GM13977 (cell line): Measurements from ENCODE around the gene GOLGA6L4.
"Not testable (repeated sequence)": the region's sequence is repeated elsewhere in the genome, so short reads cannot be mapped to it uniquely, and the experiment has no call there.

Source experiments
- DNase-seq: peaks from one replicate; pipeline ENCODE4 v3.0.0; 2012; ENCODE audit warnings: low spot score
- in situ Hi-C: fragments of 300-500 bp; cut with MboI; formaldehyde crosslinking; loops from one replicate; pipeline ENCODE4 v1.12.0; 2022; ENCODE audit warnings: low sequenced_read_pairs, low pct_unique_long_range_greater_than_20kb, mixed read lengths, inconsistent platforms; ENCODE audit not compliant: unreplicated experiment

Gene GOLGA6L4

GRCh38 chr15:84235573-84235972 is at the start of gene GOLGA6L4:
GOLGA6L4 (plus strand) TSS chr15:84235773; CDS start chr15:84235835, 62 bp downstream.
- DNase-seq, in situ Hi-C loops: not testable (repeated sequence)

GRCh38 chr15:84192982-84193381 is 42.6 kb upstream of the GOLGA6L4 start:
- in situ Hi-C loops, DNase-seq: not testable (repeated sequence)

GRCh38 chr15:84195603-84196002 is 40.0 kb upstream of the GOLGA6L4 start:
- DNase-seq, in situ Hi-C loops: not testable (repeated sequence)

DNA sequence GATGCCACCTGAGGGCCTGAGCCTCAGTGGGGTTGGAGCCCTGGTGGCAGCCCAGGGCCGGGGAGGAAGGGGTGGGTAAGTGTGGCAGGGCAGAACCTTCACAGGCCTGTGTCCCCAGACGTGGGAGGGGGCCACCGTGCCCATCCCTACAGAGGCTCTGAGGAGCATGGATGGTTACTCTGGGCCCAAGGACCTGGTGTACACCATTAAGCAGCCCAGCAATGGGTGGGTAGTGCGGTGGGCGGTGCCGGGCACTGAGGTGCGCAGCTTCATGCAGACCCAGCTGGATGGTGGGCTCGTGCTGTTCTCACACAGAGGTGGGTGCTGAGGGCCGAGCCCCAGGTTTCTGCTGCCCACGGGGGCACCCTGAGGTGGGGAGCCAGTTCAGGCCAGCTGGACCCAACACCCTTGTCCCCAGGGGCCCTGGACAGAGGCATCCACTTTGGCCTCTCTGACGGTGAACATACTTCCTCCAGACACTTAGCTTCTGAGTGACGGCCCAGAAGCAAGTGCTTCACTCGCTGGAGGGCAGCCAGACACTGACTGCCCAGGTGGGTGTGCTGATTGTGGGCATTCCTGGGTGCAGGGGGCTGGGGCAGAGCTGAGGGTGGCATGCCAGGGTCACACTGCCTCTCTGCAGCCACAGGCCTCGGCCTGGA is 38.9 kb upstream of the GOLGA6L4 start:
- DNase-seq, in situ Hi-C loops: not testable (repeated sequence)

DNA sequence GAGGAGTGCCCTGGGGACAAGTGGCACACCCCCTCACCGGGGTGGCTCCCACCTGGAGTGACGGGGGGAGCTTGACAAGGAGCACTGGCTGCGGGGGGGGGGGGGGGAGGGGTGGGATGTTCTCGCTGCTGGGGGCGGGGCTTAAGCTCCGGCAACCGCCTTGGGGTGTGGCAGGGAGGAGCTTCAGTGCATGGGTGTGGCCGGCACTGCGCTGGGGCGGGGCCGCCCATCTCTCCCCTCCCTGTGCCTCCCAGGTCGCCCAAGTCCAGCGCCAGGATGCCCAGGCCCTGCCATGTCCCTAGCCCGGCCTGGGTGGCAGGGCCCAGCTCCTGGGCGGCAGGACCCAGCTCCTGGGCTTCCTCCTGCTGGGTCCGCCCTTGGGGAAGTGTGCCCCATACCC is 35.7 kb upstream of the GOLGA6L4 start:
- in situ Hi-C loops, DNase-seq: not testable (repeated sequence)

GRCh38 chr15:84246441-84246840 is 10.9 kb downstream of the GOLGA6L4 start:
- DNase-seq, in situ Hi-C loops: not testable (repeated sequence)
